ENCODE measurements around the gene CMIP.

CMIP gene

GRCh38 chr16:81435567-81435966 is 9.0 kb upstream of the CMIP start:
- no peak overlapping the region for H3K4me3 ChIP-seq (ENCODE audit: low read length)
- TF ChIP-seq CTCF (IDR thresholded peaks at IDR 0.05; ENCODE audit: insufficient read depth, low read depth, low read length, missing control alignments) = no peak
- DNase-seq (ENCODE audit: low read depth) = no peak

- no peak for TF ChIP-seq CTCF (IDR thresholded peaks at IDR 0.05; ENCODE audit: insufficient read depth, low read depth, low read length, missing control alignments)
- H3K4me3 ChIP-seq (ENCODE audit: low read length) = no peak overlapping the region
- no peak for DNase-seq (ENCODE audit: low read depth)
Measured at GRCh38 chr16:81436386-81436785, 8.2 kb upstream of the CMIP start.

- DNase-seq (ENCODE audit: low read depth) = no peak
- no peak overlapping the region for H3K4me3 ChIP-seq (ENCODE audit: low read length)
- TF ChIP-seq CTCF (IDR thresholded peaks at IDR 0.05; ENCODE audit: insufficient read depth, low read depth, low read length, missing control alignments) = no peak
Measured at GRCh38 chr16:81437865-81438264, 6.7 kb upstream of the CMIP start.

GRCh38 chr16:81440888-81441761 is 3.5 kb upstream of the CMIP start:
- DNase-seq (ENCODE audit: low read depth) = no peak
- no peak for TF ChIP-seq CTCF (IDR thresholded peaks at IDR 0.05; ENCODE audit: insufficient read depth, low read depth, low read length, missing control alignments)
- no peak overlapping the region for H3K4me3 ChIP-seq (ENCODE audit: low read length)

GRCh38 chr16:81442220-81442915 is 2.2 kb upstream of the CMIP start:
- no peak for DNase-seq (ENCODE audit: low read depth)
- no peak for TF ChIP-seq CTCF (IDR thresholded peaks at IDR 0.05; ENCODE audit: insufficient read depth, low read depth, low read length, missing control alignments)
- H3K4me3 ChIP-seq (ENCODE audit: low read length) = no peak overlapping the region

GRCh38 chr16:81442916-81443687 is 1.5 kb upstream of the CMIP start:
- TF ChIP-seq CTCF (IDR thresholded peaks at IDR 0.05; ENCODE audit: insufficient read depth, low read depth, low read length, missing control alignments) = no peak
- H3K4me3 ChIP-seq (ENCODE audit: low read length) = no peak overlapping the region
- DNase-seq (ENCODE audit: low read depth) = no peak
